HG02623 (cell line): ENCODE measurements around the gene DOK1.

Experiments
- ATAC-seq: cut with Tn5 transposase; IDR thresholded peaks from one replicate; pipeline ENCODE4 v1.9.1; 2021; ENCODE audit warnings: moderate library complexity; ENCODE audit not compliant: unreplicated experiment

DOK1 gene

GRCh38 chr2:74525717-74526648 is 28.5 kb upstream of the DOK1 start, which contains the start of gene DQX1:
Gene DQX1, minus strand, starts transcription at chr2:74526231. Its CDS starts 502 bp downstream, at chr2:74525729.
- ATAC-seq = no peak

- ATAC-seq = no peak
Measured at GRCh38 chr2:74526649-74527230, 27.8 kb upstream of the DOK1 start.

- no peak for ATAC-seq
Measured at GRCh38 chr2:74527741-74528140, 26.8 kb upstream of the DOK1 start.

GRCh38 chr2:74528600-74529356 is 25.7 kb upstream of the DOK1 start:
- ATAC-seq = peak; percentile 4

GRCh38 chr2:74529357-74530238 is 24.9 kb upstream of the DOK1 start, which contains the start of the genes AUP1 and HTRA2:
Gene AUP1, minus strand, starts transcription at chr2:74529706. Its CDS starts 77 bp downstream, at chr2:74529629.
Gene HTRA2, plus strand, starts transcription at chr2:74529933. Its CDS starts 74 bp downstream, at chr2:74530007.
- peak; percentile 74 for ATAC-seq

- ATAC-seq = peak; percentile 29
Measured at GRCh38 chr2:74530239-74531187, 24.0 kb upstream of the DOK1 start.

GRCh38 chr2:74531666-74532065 is 22.9 kb upstream of the DOK1 start:
- ATAC-seq = no peak

- ATAC-seq = no peak
Measured at GRCh38 chr2:74532222-74532621, 22.3 kb upstream of the DOK1 start.

- ATAC-seq = no peak
Measured at GRCh38 chr2:74533464-74533863, 21.1 kb upstream of the DOK1 start.

- no peak for ATAC-seq
Measured at GRCh38 chr2:74534411-74534810, 20.1 kb upstream of the DOK1 start.

- no peak for ATAC-seq
Measured at GRCh38 chr2:74535440-74535965, 19.0 kb upstream of the DOK1 start.

GRCh38 chr2:74536166-74536950 is 18.2 kb upstream of the DOK1 start:
- no peak for ATAC-seq

- ATAC-seq = no peak
Measured at GRCh38 chr2:74537140-74537539, 17.4 kb upstream of the DOK1 start.

- ATAC-seq = no peak
Measured at GRCh38 chr2:74538881-74539339, 15.6 kb upstream of the DOK1 start.

GRCh38 chr2:74540291-74540690 is 14.2 kb upstream of the DOK1 start:
- no peak for ATAC-seq

- no peak for ATAC-seq
Measured at GRCh38 chr2:74542978-74543377, 11.5 kb upstream of the DOK1 start.

GRCh38 chr2:74544634-74545033 is 9.9 kb upstream of the DOK1 start:
- no peak for ATAC-seq

- ATAC-seq = no peak
Measured at GRCh38 chr2:74546004-74546403, 8.5 kb upstream of the DOK1 start.
